ENCODE results near the gene KBTBD12. TPM values are rescaled to one million over a fixed set of nuclear protein-coding genes. Genes with fewer than 3 reads are reported as not detected.

The KBTBD12 gene
- total RNA-seq, 1 experiment from 2014 or later: not detected

DNA sequence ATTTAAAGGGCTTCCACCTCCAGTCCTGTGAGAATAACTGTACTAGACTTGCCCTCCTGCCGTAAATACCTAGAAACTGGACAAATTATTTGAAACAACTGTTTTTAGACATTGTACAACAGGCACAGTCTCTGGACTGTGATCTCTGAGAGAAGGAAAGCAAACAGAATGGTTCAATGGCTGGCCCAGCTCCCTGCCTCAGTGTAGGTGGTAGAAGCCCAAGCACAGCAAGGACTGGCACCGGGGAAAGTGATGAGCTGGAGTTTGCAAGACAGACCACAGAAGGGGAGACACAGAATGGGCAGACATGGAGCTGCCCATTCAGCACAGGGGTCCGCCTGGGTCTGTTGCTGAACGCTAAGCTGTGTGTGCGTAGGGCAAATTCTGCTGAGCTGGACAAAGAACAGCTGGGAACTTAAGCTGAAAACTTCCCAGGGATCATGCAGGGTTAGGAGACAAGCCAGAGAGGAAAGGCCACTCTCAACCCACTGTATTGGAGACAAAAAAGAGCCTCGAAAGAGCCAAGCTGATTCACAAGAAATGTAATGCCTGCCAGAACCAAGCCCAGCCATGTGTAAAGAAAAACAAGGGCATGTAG is 84.6 kb downstream of the KBTBD12 start:
- no peak for TF ChIP-seq POLR2AphosphoS5 (IDR thresholded peaks at IDR 0.05; ENCODE audit: low read depth, low read length)
- no peak for TF ChIP-seq JUND (IDR thresholded peaks at IDR 0.05)
- Histone ChIP-seq H3K27me3 (ENCODE audit: insufficient read depth, low read length) (no peaks in the 10 kb centered on the region), H3K79me2 (ENCODE audit: insufficient read depth, low read length) (no peaks in the 10 kb centered on the region), H3K9me3 (ENCODE audit: control insufficient read depth in 1 of 2, insufficient read depth in 1 of 2, low read depth in 1 of 2, low read length in 2 of 2) (no peaks in the 10 kb centered on the region), H3K4me2 (ENCODE audit: low read length) (no peak overlapping the region), H3K4me3 (replicated peaks in 1 of 2; ENCODE audit: low read depth in 1 of 2, low read length in 2 of 2) (no peak overlapping the region), H3K9me2 (ENCODE audit: insufficient read depth) (no peaks in the 10 kb centered on the region), H3K9ac (ENCODE audit: low read length) (no peak overlapping the region), H2AFZ (ENCODE audit: low read depth, low read length, poor library complexity, severe bottlenecking) (no peak overlapping the region), H3K27ac (ENCODE audit: low read depth, low read length) (no peak overlapping the region), H4K20me1 (ENCODE audit: insufficient read depth) (no peaks in the 10 kb centered on the region), H3K36me3 (ENCODE audit: control insufficient read depth in 1 of 2, insufficient read depth in 2 of 2, low read length in 2 of 2) (no peaks in the 10 kb centered on the region), H3K4me1 (ENCODE audit: control insufficient read depth in 1 of 2, insufficient read depth in 2 of 2, low read length in 2 of 2) (no peaks in the 10 kb centered on the region)
- RAD21 ChIA-PET (ENCODE audit: low non-redundant PET in 1 of 2, low total read pairs in 2 of 2, uncharacterized antibody in 2 of 2, unreplicated experiment in 2 of 2): no interaction called here
- POLR2A ChIA-PET: no interaction called here
- BruUV-seq (replicated peaks): no TSS peak
- no peak for DNase-seq (ENCODE audit: low read depth, low spot score)
- ATAC-seq: no peak
- CTCF ChIA-PET: no interaction called here
- intact Hi-C loops (cut with micrococcal nuclease): no loop called here

DNA sequence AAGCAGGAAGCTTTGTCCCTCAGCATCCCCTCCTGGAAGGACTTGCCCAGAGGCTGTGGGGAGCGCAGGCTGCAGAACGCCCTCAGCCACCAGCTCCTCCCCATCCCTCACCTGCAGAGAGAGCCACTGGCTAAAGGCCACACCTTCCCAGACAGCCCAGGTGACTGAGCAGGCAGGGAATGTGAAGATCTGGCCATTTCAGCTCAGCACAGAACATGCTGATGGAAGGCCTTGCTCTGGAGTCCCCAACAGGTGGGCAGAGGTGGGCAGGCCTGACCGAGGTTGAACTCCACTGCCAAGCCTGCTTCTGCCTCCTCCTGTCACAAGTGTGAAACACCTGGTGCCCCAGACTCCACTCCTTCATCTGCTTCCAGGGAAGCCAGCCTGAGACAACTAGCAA is 86.5 kb downstream of the KBTBD12 start:
- H3K9me2 ChIP-seq (ENCODE audit: insufficient read depth): no peaks in the 10 kb centered on the region
- intact Hi-C loops (cut with micrococcal nuclease): no loop called here
- no peak for TF ChIP-seq SRF (IDR thresholded peaks at IDR 0.05; ENCODE audit: low read depth)
- TF ChIP-seq RAD21 (IDR thresholded peaks at IDR 0.05; ENCODE audit: low read depth): no peak
- TF ChIP-seq CEBPB (IDR thresholded peaks at IDR 0.05; ENCODE audit: low read depth): no peak
- TF ChIP-seq ELF1 (IDR thresholded peaks at IDR 0.05; ENCODE audit: borderline replicate concordance, low read depth): no peak
- H3K4me2 ChIP-seq (ENCODE audit: low read length): no peak overlapping the region
- no peaks in the 10 kb centered on the region for H3K4me1 ChIP-seq (ENCODE audit: control insufficient read depth in 1 of 2, insufficient read depth in 2 of 2, low read length in 2 of 2)
- no peaks in the 10 kb centered on the region for H3K36me3 ChIP-seq (ENCODE audit: control insufficient read depth in 1 of 2, insufficient read depth in 2 of 2, low read length in 2 of 2)
- no peak overlapping the region for H3K27ac ChIP-seq (ENCODE audit: low read depth, low read length)
- peak; percentile 63 for ATAC-seq
- ChIA-PET CTCF (no interaction called here), RAD21 (ENCODE audit: low non-redundant PET in 1 of 2, low total read pairs in 2 of 2, uncharacterized antibody in 2 of 2, unreplicated experiment in 2 of 2) (no interaction called here), POLR2A (no interaction called here)
- H3K27me3 ChIP-seq (ENCODE audit: insufficient read depth, low read length): no peaks in the 10 kb centered on the region
- no TSS peak for BruUV-seq (replicated peaks)
- H4K20me1 ChIP-seq (ENCODE audit: insufficient read depth): no peaks in the 10 kb centered on the region
- H3K9ac ChIP-seq (ENCODE audit: low read length): no peak overlapping the region
- H3K79me2 ChIP-seq (ENCODE audit: insufficient read depth, low read length): no peaks in the 10 kb centered on the region
- DNase-seq (ENCODE audit: low read depth, low spot score): no peak
- H2AFZ ChIP-seq (ENCODE audit: low read depth, low read length, poor library complexity, severe bottlenecking): no peak overlapping the region
- H3K9me3 ChIP-seq (ENCODE audit: control insufficient read depth in 1 of 2, insufficient read depth in 1 of 2, low read depth in 1 of 2, low read length in 2 of 2): no peaks in the 10 kb centered on the region
- H3K4me3 ChIP-seq (replicated peaks in 1 of 2; ENCODE audit: low read depth in 1 of 2, low read length in 2 of 2): no peak overlapping the region

All from HCT116 (cell line).